K562 (cell line): ENCODE data around the gene BMAL1.

Source experiments
- DPF2 ChIP-seq: fragments of 450-650 bp; IDR thresholded peaks from 2 replicates; pipeline ENCODE4 v1.6.1; 2016
- NR3C1 ChIP-seq: sonication (generic); formaldehyde crosslinking; IDR thresholded peaks from 2 replicates; pipeline ENCODE4 v1.8.1; 2022; ENCODE audit warnings: missing genetic modification reagents

DNA sequence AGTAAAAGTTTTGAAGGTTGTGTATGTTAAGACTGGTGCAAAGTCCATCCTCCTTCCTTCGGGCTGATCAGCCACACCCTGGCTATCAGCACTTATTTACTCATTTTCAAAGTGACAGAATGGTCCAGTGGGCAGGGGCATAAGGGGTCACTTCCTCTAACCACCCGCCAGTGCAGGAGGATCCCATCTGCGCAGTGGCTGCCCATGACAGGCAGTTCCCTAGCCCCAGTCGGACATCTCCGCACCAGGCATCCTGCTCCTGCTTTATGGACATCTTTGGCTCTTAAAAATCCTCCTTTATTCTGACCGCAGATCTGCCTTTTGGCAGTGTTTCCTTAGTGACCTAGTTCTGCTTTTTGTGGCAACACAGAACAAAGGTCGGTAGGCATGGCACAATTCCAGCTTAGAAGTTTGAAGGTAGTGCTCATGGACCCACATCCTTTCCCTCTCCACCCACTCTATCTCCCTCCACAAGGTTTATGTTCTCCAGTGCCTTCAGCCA lies 55.9 kb downstream of the BMAL1 start:
- TF ChIP-seq DPF2 = no peak
- no peak for TF ChIP-seq NR3C1 (CRISPR knock-in tag)
